Measurements from ENCODE around the gene ZNF215.

DNA sequence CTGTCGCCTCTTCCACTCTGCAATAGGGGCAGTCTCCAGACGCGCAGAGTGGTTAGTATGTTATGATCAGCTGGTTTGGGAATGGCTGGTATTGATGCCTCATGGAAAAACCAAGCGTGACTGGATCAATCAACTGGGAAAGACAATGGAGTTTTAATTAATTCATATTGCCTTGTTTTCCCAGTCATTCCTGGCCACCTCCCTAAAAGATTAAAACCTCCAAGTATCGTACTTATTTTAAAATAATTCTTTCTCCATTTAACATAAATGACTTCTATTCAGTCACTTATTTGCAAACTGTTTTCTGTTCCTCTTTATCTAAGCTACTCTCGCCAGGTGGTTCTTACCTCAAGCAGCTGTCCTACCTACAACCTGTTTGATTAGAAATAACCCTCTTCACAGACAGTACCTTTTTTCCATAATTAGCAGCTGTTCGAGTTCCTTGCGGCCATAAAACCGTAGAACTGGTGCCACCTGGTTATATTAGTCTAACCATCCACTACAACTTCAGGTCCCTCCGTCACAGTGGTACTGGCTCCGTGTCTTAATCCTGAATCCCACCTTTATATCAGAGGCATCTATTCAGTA lies 898 bp downstream of the ZNF215 start:
- TF ChIP-seq CTCF (conservative IDR thresholded peaks at IDR 0.05; ENCODE audit: low read depth in 2 of 2) (no peak), EZH2 (IDR thresholded peaks at IDR 0.05; ENCODE audit: low read depth, unreplicated experiment) (no peak), NANOG (IDR thresholded peaks at IDR 0.05; ENCODE audit: borderline replicate concordance) (no peak), REST (IDR thresholded peaks at IDR 0.05; ENCODE audit: unreplicated experiment) (no peak), CREB1 (CRISPR knock-in tag; IDR thresholded peaks at IDR 0.05; ENCODE audit: low read depth) (no peak), STAT1 (IDR thresholded peaks at IDR 0.05; ENCODE audit: unreplicated experiment) (no peak), JUNB (IDR thresholded peaks at IDR 0.05; ENCODE audit: unreplicated experiment) (no peak), ZNF114 (CRISPR knock-in tag; IDR thresholded peaks at IDR 0.05) (no peak)
